ENCODE data around the gene GPR15LG. TPM values are rescaled to one million over a fixed set of nuclear protein-coding genes. Genes with fewer than 3 reads are reported as not detected.

Gene GPR15LG
- total and polyA plus RNA-seq, 12 donors, result 0.25 TPM; not detected in 11

GRCh38 chr10:84213076-84213475, 39.5 kb downstream of the GPR15LG start:
- TF ChIP-seq POLR2A (IDR thresholded peaks at IDR 0.05) (no peak), CTCF (IDR thresholded peaks at IDR 0.05) (no peak)
- no peak overlapping the region for H3K27ac ChIP-seq
- H3K36me3 ChIP-seq (replicated peaks in 1 of 2), result no peaks in the 10 kb centered on the region
- no peaks in the 10 kb centered on the region for H3K27me3 ChIP-seq
- WGBS, 4 donors, result 80 to 88% (median 84%) methylated on average over 3 to 11 of the region's 11 CpGs
- no peaks in the 10 kb centered on the region for H3K9me3 ChIP-seq (replicated peaks in 1 of 3)
- no peak for DNase-seq
- intact Hi-C loops (cut with DNase I), result no loop called here
- no peak overlapping the region for H3K4me3 ChIP-seq
- no peaks in the 10 kb centered on the region for H3K4me1 ChIP-seq (replicated peaks in 1 of 2)

- Histone ChIP-seq H3K4me3 (no peak overlapping the region), H3K9me3 (replicated peaks in 1 of 3) (no peaks in the 10 kb centered on the region), H3K4me1 (replicated peaks in 1 of 2) (no peaks in the 10 kb centered on the region), H3K27ac (no peak overlapping the region), H3K27me3 (no peaks in the 10 kb centered on the region), H3K36me3 (replicated peaks in 1 of 2) (no peaks in the 10 kb centered on the region)
- no peak for TF ChIP-seq CTCF (IDR thresholded peaks at IDR 0.05)
- TF ChIP-seq POLR2A (IDR thresholded peaks at IDR 0.05), result no peak
- intact Hi-C loops (cut with DNase I), result no loop called here
- WGBS, 4 donors, result 60 to 79% (median 70%) methylated on average over 25 of the region's 25 CpGs
- peak in 2 of 7 donors; percentile 6 to 8 for DNase-seq
These were observed 40.5 kb downstream of the GPR15LG start for GRCh38 chr10:84214046-84214572.

- H3K4me3 ChIP-seq, result no peak overlapping the region
- no peaks in the 10 kb centered on the region for H3K36me3 ChIP-seq (replicated peaks in 1 of 2)
- intact Hi-C loops (cut with DNase I), result no loop called here
- H3K27ac ChIP-seq, result no peak overlapping the region
- peak in 3 of 7 donors; percentile 14 to 41 (median 33) for DNase-seq
- WGBS, 4 donors, result 48 to 64% (median 54%) methylated on average over 12 of the region's 12 CpGs
- no peaks in the 10 kb centered on the region for H3K9me3 ChIP-seq (replicated peaks in 1 of 3)
- TF ChIP-seq POLR2A (IDR thresholded peaks at IDR 0.05), result no peak
- peak in 2 of 6 experiments; percentile 21 to 31 for TF ChIP-seq CTCF (IDR thresholded peaks at IDR 0.05)
- no peaks in the 10 kb centered on the region for H3K27me3 ChIP-seq
- H3K4me1 ChIP-seq (replicated peaks in 1 of 2), result no peaks in the 10 kb centered on the region
These were observed 41.1 kb downstream of the GPR15LG start for GRCh38 chr10:84214612-84215235.

GRCh38 chr10:84216834-84217233, 43.2 kb downstream of the GPR15LG start:
- WGBS, 4 donors, result 83 to 94% (median 89%) methylated on average over 4 to 9 of the region's 9 CpGs

More at GRCh38 chr10:84216834-84217233, 43.2 kb downstream of the GPR15LG start:
- Histone ChIP-seq H3K27ac (no peak overlapping the region), H3K27me3 (no peaks in the 10 kb centered on the region), H3K4me3 (no peak overlapping the region), H3K4me1 (replicated peaks in 1 of 2) (no peaks in the 10 kb centered on the region), H3K36me3 (replicated peaks in 1 of 2) (no peaks in the 10 kb centered on the region), H3K9me3 (replicated peaks in 1 of 3) (no peaks in the 10 kb centered on the region)
- DNase-seq, result peak in 1 of 7 donors; percentile 7
- intact Hi-C loops (cut with DNase I), result no loop called here
- TF ChIP-seq CTCF (IDR thresholded peaks at IDR 0.05), result no peak
- TF ChIP-seq POLR2A (IDR thresholded peaks at IDR 0.05), result no peak
